Endodermal cell (in vitro differentiated cells): ENCODE results near the gene ZNF750. TPM values are rescaled to one million over a fixed set of nuclear protein-coding genes. Genes with fewer than 3 reads are reported as not detected.
A peak's percentile ranks its signal among the peaks of the same experiment; 100 is the strongest.

ENCODE experiments used
- DNase-seq: peaks from one replicate; pipeline ENCODE4 v3.0.0-alpha.2; 2017
- H3K27ac ChIP-seq: 2 replicates; pipeline ENCODE4 v1.5.1; 2013; ENCODE audit warnings: mild to moderate bottlenecking, low read depth, low read length, moderate library complexity
- H3K27me3 ChIP-seq: 2 replicates; pipeline ENCODE4 v1.6.1; 2013; ENCODE audit warnings: mild to moderate bottlenecking, low read length, moderate library complexity; ENCODE audit not compliant: insufficient read depth, control insufficient read depth, poor library complexity, severe bottlenecking
- H3K36me3 ChIP-seq: 2 replicates; pipeline ENCODE4 v1.7.0; 2013; ENCODE audit warnings: mild to moderate bottlenecking, low read length, moderate library complexity; ENCODE audit not compliant: control insufficient read depth, insufficient read depth
- H3K4me1 ChIP-seq: one replicate; pipeline ENCODE4 v1.7.0; 2013; ENCODE audit warnings: low read length; ENCODE audit not compliant: control insufficient read depth, insufficient read depth
- H3K4me3 ChIP-seq: 2 replicates; pipeline ENCODE4 v1.5.1; 2013; ENCODE audit warnings: mild to moderate bottlenecking, low read length, moderate library complexity
- H3K9ac ChIP-seq: 2 replicates; pipeline ENCODE4 v1.6.1; 2013; ENCODE audit warnings: mild to moderate bottlenecking, low read length, moderate library complexity; ENCODE audit not compliant: poor library complexity, severe bottlenecking; ENCODE audit errors: extremely low read depth
- H3K9me3 ChIP-seq: 2 replicates; pipeline ENCODE4 v1.6.1; 2013; ENCODE audit warnings: mild to moderate bottlenecking, low read length, moderate library complexity; ENCODE audit not compliant: control insufficient read depth
- H3K27ac Mint-ChIP-seq: 2 replicates; pipeline ENCODE4 v1.8.0; 2020; ENCODE audit warnings: mixed read lengths
- H3K27me3 Mint-ChIP-seq: 2 replicates; pipeline ENCODE4 v1.8.0; 2021; ENCODE audit warnings: mild to moderate bottlenecking, mixed read lengths; ENCODE audit not compliant: insufficient read depth
- H3K36me3 Mint-ChIP-seq: 2 replicates; pipeline ENCODE4 v1.8.0; 2020; ENCODE audit warnings: low read depth, mixed read lengths
- H3K4me1 Mint-ChIP-seq: 2 replicates; pipeline ENCODE4 v1.8.0; 2020; ENCODE audit warnings: mixed read lengths
- H3K4me3 Mint-ChIP-seq: 2 replicates; pipeline ENCODE4 v1.8.0; 2020; ENCODE audit warnings: mild to moderate bottlenecking, moderate library complexity, mixed read lengths
- H3K9me3 Mint-ChIP-seq: 2 replicates; pipeline ENCODE4 v1.8.0; 2020; ENCODE audit warnings: mild to moderate bottlenecking, mixed read lengths
- WGBS, 2 experiments: methylation state at CpG; one replicate each; pipeline versions ENCODE4 v1.1.5 to v1.1.7; 2013; ENCODE audit warnings: missing lambda C conversion rate in 2 of 2, mixed read lengths in 1 of 2; ENCODE audit not compliant: insufficient coverage in 1 of 2, insufficient read length in 1 of 2; 5-methylcytosine and 5-hydroxymethylcytosine counted together
- long read RNA-seq, 4 experiments: library from polyadenylated mRNA in 2 of 4; library from RNA in 1 of 4; library from capped mRNA in 1 of 4; stranded (forward) in 3 of 4; unstranded in 1 of 4; transcript quantifications; one replicate each; pipeline ENCODE4 v2.0.0, GENCODE V29; 2020 to 2021; ENCODE audit warnings: inconsistent platforms in 1 of 4
- polyA plus RNA-seq, 2 experiments: library from polyadenylated mRNA; stranded (reverse); fragments of 50-300 nt; gene quantifications; one replicate each; pipeline ENCODE4 v1.2.3, GENCODE V29; 2013
- total RNA-seq, 2 donors: library from RNA; stranded (reverse); fragmentation: NEBNext Ultra II Directional in 1 of 2; extraction: Animal tissue kit (Norgen Biotek cat#: 25700) in 1 of 2; gene quantifications; 2 replicates in 1 of 2; 3 replicates in 1 of 2; pipeline ENCODE4 v1.2.1, GENCODE V29; 2021
- TF ChIP-seq, protein P1 (sequence below): fragments of 200-600 bp; sonication (generic); conservative IDR thresholded peaks from 2 replicates; pipeline ENCODE4 v1.5.0; 2021; ENCODE audit warnings: antibody characterized with exemption, mild to moderate bottlenecking

Gene ZNF750
- total RNA-seq = not detected
- not detected for polyA plus RNA-seq (2013, experiment 1 of 2)
- polyA plus RNA-seq (2013, experiment 2 of 2) = not detected
- long read RNA-seq, experiment 1 = 0 reads
- long read RNA-seq, experiment 2 = 0 reads
- long read RNA-seq, experiment 3 = 0 reads
- long read RNA-seq, experiment 4 = 0 reads

GRCh38 chr17:82839617-82840292 is at the start of gene ZNF750:
Gene ZNF750 (minus strand): TSS chr17:82840022. CDS start chr17:82832454, 7,568 bp downstream.
- Histone ChIP-seq H3K4me3 (no peak within 1 kb of the TSS), H3K4me1 (no peaks in the 10 kb centered on the region), H3K27me3 (no peaks in the 10 kb centered on the region), H3K9me3 (no peaks in the 10 kb centered on the region), H3K27ac (no peak within 1 kb of the TSS), H3K9ac (no peak within 1 kb of the TSS), H3K36me3 (peaks cover 4% of the 10 kb centered on the region)
- WGBS, 2 experiments = 96% methylated on average over 25 of the region's 25 CpGs
- DNase-seq = peak; percentile 62
- no peak within 1 kb of the TSS for H3K27ac Mint-ChIP-seq
- H3K4me1 Mint-ChIP-seq = peaks cover 17% of the 10 kb centered on the region
- no peaks in the 10 kb centered on the region for H3K27me3 Mint-ChIP-seq
- TF ChIP-seq, protein P1, sequence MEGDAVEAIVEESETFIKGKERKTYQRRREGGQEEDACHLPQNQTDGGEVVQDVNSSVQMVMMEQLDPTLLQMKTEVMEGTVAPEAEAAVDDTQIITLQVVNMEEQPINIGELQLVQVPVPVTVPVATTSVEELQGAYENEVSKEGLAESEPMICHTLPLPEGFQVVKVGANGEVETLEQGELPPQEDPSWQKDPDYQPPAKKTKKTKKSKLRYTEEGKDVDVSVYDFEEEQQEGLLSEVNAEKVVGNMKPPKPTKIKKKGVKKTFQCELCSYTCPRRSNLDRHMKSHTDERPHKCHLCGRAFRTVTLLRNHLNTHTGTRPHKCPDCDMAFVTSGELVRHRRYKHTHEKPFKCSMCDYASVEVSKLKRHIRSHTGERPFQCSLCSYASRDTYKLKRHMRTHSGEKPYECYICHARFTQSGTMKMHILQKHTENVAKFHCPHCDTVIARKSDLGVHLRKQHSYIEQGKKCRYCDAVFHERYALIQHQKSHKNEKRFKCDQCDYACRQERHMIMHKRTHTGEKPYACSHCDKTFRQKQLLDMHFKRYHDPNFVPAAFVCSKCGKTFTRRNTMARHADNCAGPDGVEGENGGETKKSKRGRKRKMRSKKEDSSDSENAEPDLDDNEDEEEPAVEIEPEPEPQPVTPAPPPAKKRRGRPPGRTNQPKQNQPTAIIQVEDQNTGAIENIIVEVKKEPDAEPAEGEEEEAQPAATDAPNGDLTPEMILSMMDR = no peak
- no peak within 1 kb of the TSS for H3K4me3 Mint-ChIP-seq
- H3K36me3 Mint-ChIP-seq = no peaks in the 10 kb centered on the region
- H3K9me3 Mint-ChIP-seq = no peaks in the 10 kb centered on the region

- H3K36me3 Mint-ChIP-seq = peaks cover 36% of the 10 kb centered on the region
- H3K4me3 ChIP-seq = no peak overlapping the region
Measured at GRCh38 chr17:82888583-82889495, 49.0 kb upstream of the ZNF750 start.

More at GRCh38 chr17:82888583-82889495, 49.0 kb upstream of the ZNF750 start:
- H3K27ac ChIP-seq = no peak overlapping the region
- DNase-seq = no peak
- Mint-ChIP-seq H3K4me3 (no peak overlapping the region), H3K27ac (peak overlapping the region; percentile 55), H3K9me3 (no peaks in the 10 kb centered on the region), H3K27me3 (no peaks in the 10 kb centered on the region), H3K4me1 (no peaks in the 10 kb centered on the region)
- TF ChIP-seq, protein P1 = no peak
- peaks cover 24% of the 10 kb centered on the region for H3K36me3 ChIP-seq
- no peaks in the 10 kb centered on the region for H3K27me3 ChIP-seq
- no peaks in the 10 kb centered on the region for H3K4me1 ChIP-seq
- H3K9me3 ChIP-seq = no peaks in the 10 kb centered on the region
- no peak overlapping the region for H3K9ac ChIP-seq
- WGBS, 2 experiments = 92 to 94% methylated on average over 19 to 30 of the region's 30 CpGs
